HG03571 (cell line): ENCODE measurements around the gene ATG7.
"Not testable (repeated sequence)": the region's sequence is repeated elsewhere in the genome, so short reads cannot be mapped to it uniquely, and the experiment has no call there.

Experiments
- ATAC-seq: cut with Tn5 transposase; IDR thresholded peaks from one replicate; pipeline ENCODE4 v1.9.1; 2021; ENCODE audit not compliant: unreplicated experiment

The ATG7 gene

GRCh38 chr3:11384074-11384473 lies 111.9 kb downstream of the ATG7 start:
- no peak for ATAC-seq

- no peak for ATAC-seq
These were observed 113.1 kb downstream of the ATG7 start for GRCh38 chr3:11385326-11385725.

- no peak for ATAC-seq
These were observed 113.7 kb downstream of the ATG7 start for GRCh38 chr3:11385891-11386290.

GRCh38 chr3:11386465-11387113 lies 114.4 kb downstream of the ATG7 start:
- no peak for ATAC-seq

- no peak for ATAC-seq
These were observed 117.4 kb downstream of the ATG7 start for GRCh38 chr3:11389386-11390268.

GRCh38 chr3:11390411-11391131 lies 118.4 kb downstream of the ATG7 start:
- no peak for ATAC-seq

- no peak for ATAC-seq
These were observed 119.1 kb downstream of the ATG7 start for GRCh38 chr3:11391174-11391879.

GRCh38 chr3:11392014-11392859 lies 120.0 kb downstream of the ATG7 start:
- ATAC-seq, result no peak

GRCh38 chr3:11392860-11393114 lies 120.6 kb downstream of the ATG7 start:
- ATAC-seq, result no peak

GRCh38 chr3:11393401-11393800 lies 121.2 kb downstream of the ATG7 start:
- no peak for ATAC-seq

- no peak for ATAC-seq
These were observed 122.2 kb downstream of the ATG7 start for GRCh38 chr3:11394392-11394791.

GRCh38 chr3:11400213-11400612 lies 128.0 kb downstream of the ATG7 start:
- no peak for ATAC-seq

GRCh38 chr3:11401434-11401833 lies 129.2 kb downstream of the ATG7 start:
- no peak for ATAC-seq

GRCh38 chr3:11405323-11405722 lies 133.1 kb downstream of the ATG7 start:
- no peak for ATAC-seq

GRCh38 chr3:11407644-11408043 lies 135.4 kb downstream of the ATG7 start:
- ATAC-seq, result no peak

GRCh38 chr3:11408324-11408859 lies 136.2 kb downstream of the ATG7 start:
- not testable (repeated sequence) for ATAC-seq

- no peak for ATAC-seq
These were observed 138.4 kb downstream of the ATG7 start for GRCh38 chr3:11410564-11410963.

GRCh38 chr3:11411956-11412355 lies 139.8 kb downstream of the ATG7 start:
- ATAC-seq, result no peak

GRCh38 chr3:11413071-11413470 lies 140.9 kb downstream of the ATG7 start:
- no peak for ATAC-seq

GRCh38 chr3:11415099-11415498 lies 142.9 kb downstream of the ATG7 start:
- ATAC-seq, result no peak
